ENCODE results near the gene SLC40A1. TPM values are rescaled to one million over a fixed set of nuclear protein-coding genes. Genes with fewer than 3 reads are reported as not detected.
A peak's percentile ranks its signal among the peaks of the same experiment; 100 is the strongest.

Gene SLC40A1
- total and polyA plus RNA-seq, 3 donors from 2014 or later: 52.3 to 64.0 (median 58.7) TPM

DNA sequence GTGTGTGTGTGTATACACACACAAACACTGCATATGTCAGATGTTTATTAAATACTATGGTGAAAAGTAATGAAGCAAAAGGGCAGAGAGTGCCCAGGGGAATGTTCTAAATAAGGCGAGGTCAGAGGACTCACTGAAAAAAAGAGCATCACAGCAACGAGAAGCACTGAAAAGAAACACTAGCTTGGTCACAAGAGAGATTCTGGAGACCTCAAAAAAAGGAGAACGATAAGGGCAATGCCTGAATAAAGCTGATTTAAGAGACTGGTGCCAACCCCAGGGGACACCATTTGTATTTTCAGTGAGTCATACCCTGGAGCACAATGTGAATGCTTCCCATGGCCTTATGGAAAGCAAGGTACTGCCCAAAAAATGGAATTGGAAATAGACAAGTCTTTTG lies 14.5 kb downstream of the SLC40A1 start:
- no peak for DNase-seq
- Histone ChIP-seq H3K27me3 (no peaks in the 10 kb centered on the region), H3K4me1 (peaks cover 48% of the 10 kb centered on the region), H3K27ac (peak overlapping the region; percentile 34 to 52), H3K9me3 (no peaks in the 10 kb centered on the region), H3K36me3 (ENCODE audit: low read depth, missing control alignments) (no peaks in the 10 kb centered on the region), H3K4me3 (no peak overlapping the region)
- intact Hi-C loops (cut with DNase I; ENCODE audit: low total_unique reads): no loop called here
- no peak for TF ChIP-seq CTCF (IDR thresholded peaks at IDR 0.05)
- no peak for TF ChIP-seq POLR2A (IDR thresholded peaks at IDR 0.05)
- 43 to 60% methylated on average over 3 of the region's 3 CpGs for WGBS, 2 donors

GRCh38 chr2:189561371-189562038 lies 19.1 kb downstream of the SLC40A1 start:
- DNase-seq: no peak
- TF ChIP-seq CTCF (IDR thresholded peaks at IDR 0.05) (no peak), POLR2A (IDR thresholded peaks at IDR 0.05) (no peak)
- no peaks in the 10 kb centered on the region for H3K9me3 ChIP-seq
- H3K27ac ChIP-seq: peak overlapping the region in 1 of 2 donors; percentile 14
- H3K27me3 ChIP-seq: no peaks in the 10 kb centered on the region
- WGBS, 2 donors: 47 to 51% methylated on average over 6 of the region's 6 CpGs
- no peak overlapping the region for H3K4me3 ChIP-seq
- no peaks in the 10 kb centered on the region for H3K36me3 ChIP-seq (ENCODE audit: low read depth, missing control alignments)
- peaks cover 69% of the 10 kb centered on the region for H3K4me1 ChIP-seq
- intact Hi-C loops (cut with DNase I; ENCODE audit: low total_unique reads): no loop called here

DNA sequence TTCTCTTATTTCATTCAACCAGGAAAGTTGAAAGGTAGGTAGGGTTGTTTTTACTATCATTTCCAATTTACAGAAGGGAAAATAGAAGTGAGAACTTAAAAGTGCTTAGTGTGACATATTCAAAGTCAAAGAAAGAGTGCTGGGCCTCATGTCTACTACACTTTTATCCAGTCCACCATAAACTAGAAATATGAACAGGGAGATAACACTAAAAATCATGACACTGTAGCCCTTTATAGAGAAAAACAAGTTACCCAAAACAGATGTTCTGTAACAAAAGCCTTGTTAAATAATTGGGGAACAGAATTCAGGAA lies 20.4 kb downstream of the SLC40A1 start:
- Histone ChIP-seq H3K27ac (peak overlapping the region; percentile 14 to 31), H3K9me3 (no peaks in the 10 kb centered on the region), H3K27me3 (no peaks in the 10 kb centered on the region), H3K4me1 (peaks cover 70% of the 10 kb centered on the region), H3K4me3 (no peak overlapping the region), H3K36me3 (ENCODE audit: low read depth, missing control alignments) (no peaks in the 10 kb centered on the region)
- TF ChIP-seq CTCF (IDR thresholded peaks at IDR 0.05) (no peak), POLR2A (IDR thresholded peaks at IDR 0.05) (no peak)
- intact Hi-C loops (cut with DNase I; ENCODE audit: low total_unique reads): no loop called here
- DNase-seq: no peak

- peak overlapping the region; percentile 14 to 31 for H3K27ac ChIP-seq
- 25% methylated on average over 2 of the region's 2 CpGs for WGBS, 2 donors
- no peak overlapping the region for H3K4me3 ChIP-seq
- peaks cover 71% of the 10 kb centered on the region for H3K4me1 ChIP-seq
- TF ChIP-seq POLR2A (IDR thresholded peaks at IDR 0.05) (no peak), CTCF (IDR thresholded peaks at IDR 0.05) (no peak)
- H3K27me3 ChIP-seq: no peaks in the 10 kb centered on the region
- intact Hi-C loops (cut with DNase I; ENCODE audit: low total_unique reads): no loop called here
- DNase-seq: peak; percentile 64
- H3K9me3 ChIP-seq: no peaks in the 10 kb centered on the region
- H3K36me3 ChIP-seq (ENCODE audit: low read depth, missing control alignments): no peaks in the 10 kb centered on the region
Measured at GRCh38 chr2:189559579-189560272, 20.9 kb downstream of the SLC40A1 start.
